ENCODE results near the gene GLA.

GRCh38 chrX:101365301-101365795 is 42.4 kb downstream of the GLA start:
- TF ChIP-seq CTCF (IDR thresholded peaks at IDR 0.05; ENCODE audit: low read depth, low read length, poor library complexity, severe bottlenecking) = no peak
- no peak for TF ChIP-seq EZH2phosphoT487 (IDR thresholded peaks at IDR 0.05; ENCODE audit: borderline replicate concordance, low read length)
